HEK293 (cell line): ENCODE measurements around the gene MEGF8.
A peak's percentile ranks its signal among the peaks of the same experiment; 100 is the strongest.

Experiments used
- FEZF1 ChIP-seq: fragments of 450-650 bp; formaldehyde crosslinking; IDR thresholded peaks from 2 replicates; pipeline ENCODE4 v1.5.1; 2016; ENCODE audit warnings: missing biosample characterization, missing genetic modification characterization
- GFI1B ChIP-seq: fragments of 450-650 bp; formaldehyde crosslinking; IDR thresholded peaks from 2 replicates; pipeline ENCODE4 v1.5.1; 2016; ENCODE audit warnings: missing biosample characterization, missing genetic modification characterization
- INSM2 ChIP-seq: fragments of 450-650 bp; formaldehyde crosslinking; IDR thresholded peaks from 2 replicates; pipeline ENCODE4 v1.5.1; 2016; ENCODE audit warnings: missing biosample characterization, missing genetic modification characterization
- MYNN ChIP-seq: fragments of 450-650 bp; formaldehyde crosslinking; IDR thresholded peaks from 2 replicates; pipeline ENCODE4 v1.5.1; 2016; ENCODE audit warnings: missing biosample characterization, missing genetic modification characterization, borderline replicate concordance
- PRDM2 ChIP-seq: fragments of 450-650 bp; formaldehyde crosslinking; IDR thresholded peaks from 2 replicates; pipeline ENCODE4 v1.5.1; 2016; ENCODE audit warnings: missing biosample characterization, missing genetic modification characterization, borderline replicate concordance
- SCRT2 ChIP-seq: fragments of 450-650 bp; formaldehyde crosslinking; IDR thresholded peaks from 2 replicates; pipeline ENCODE4 v1.5.1; 2016; ENCODE audit warnings: missing biosample characterization, missing genetic modification characterization
- ZBTB1 ChIP-seq: fragments of 450-650 bp; formaldehyde crosslinking; IDR thresholded peaks from 2 replicates; pipeline ENCODE4 v1.5.1; 2016; ENCODE audit warnings: missing biosample characterization, missing genetic modification characterization
- ZBTB8A ChIP-seq: fragments of 450-650 bp; formaldehyde crosslinking; IDR thresholded peaks from 2 replicates; pipeline ENCODE4 v1.5.1; 2016; ENCODE audit warnings: missing biosample characterization, missing genetic modification characterization
- ZEB2 ChIP-seq: fragments of 450-650 bp; formaldehyde crosslinking; IDR thresholded peaks from 2 replicates; pipeline ENCODE4 v1.5.1; 2016; ENCODE audit warnings: missing biosample characterization, missing genetic modification characterization
- ZNF140 ChIP-seq: fragments of 450-650 bp; formaldehyde crosslinking; IDR thresholded peaks from 2 replicates; pipeline ENCODE4 v1.5.1; 2016; ENCODE audit warnings: missing biosample characterization, missing genetic modification characterization
- ZNF202 ChIP-seq: fragments of 450-650 bp; formaldehyde crosslinking; IDR thresholded peaks from 2 replicates; pipeline ENCODE4 v1.5.1; 2016; ENCODE audit warnings: missing biosample characterization, missing genetic modification characterization, borderline replicate concordance
- ZNF211 ChIP-seq: fragments of 450-650 bp; formaldehyde crosslinking; IDR thresholded peaks from 2 replicates; pipeline ENCODE4 v1.5.1; 2016; ENCODE audit warnings: low read depth, missing biosample characterization, missing genetic modification characterization
- ZNF23 ChIP-seq: fragments of 450-650 bp; formaldehyde crosslinking; IDR thresholded peaks from 2 replicates; pipeline ENCODE4 v1.5.1; 2016; ENCODE audit warnings: missing biosample characterization, missing genetic modification characterization, borderline replicate concordance
- ZNF266 ChIP-seq: fragments of 450-650 bp; formaldehyde crosslinking; IDR thresholded peaks from 2 replicates; pipeline ENCODE4 v1.5.1; 2016; ENCODE audit warnings: missing biosample characterization, missing genetic modification characterization, low read depth
- ZNF362 ChIP-seq: fragments of 450-650 bp; formaldehyde crosslinking; IDR thresholded peaks from 2 replicates; pipeline ENCODE4 v1.5.1; 2016; ENCODE audit warnings: missing biosample characterization, missing genetic modification characterization
- ZNF366 ChIP-seq: fragments of 450-650 bp; formaldehyde crosslinking; conservative IDR thresholded peaks from 2 replicates; pipeline ENCODE4 v1.5.1; 2016; ENCODE audit warnings: missing biosample characterization, missing genetic modification characterization
- ZNF37A ChIP-seq: fragments of 450-650 bp; IDR thresholded peaks from 2 replicates; pipeline ENCODE4 v1.5.1; 2018; ENCODE audit warnings: missing biosample characterization, missing genetic modification characterization
- ZNF416 ChIP-seq: fragments of 450-650 bp; formaldehyde crosslinking; IDR thresholded peaks from 2 replicates; pipeline ENCODE4 v1.5.1; 2016; ENCODE audit warnings: missing biosample characterization, missing genetic modification characterization
- ZNF585B ChIP-seq: fragments of 450-650 bp; formaldehyde crosslinking; IDR thresholded peaks from 2 replicates; pipeline ENCODE4 v1.5.1; 2016; ENCODE audit warnings: missing biosample characterization, missing genetic modification characterization
- ZNF596 ChIP-seq: fragments of 450-650 bp; IDR thresholded peaks from 2 replicates; pipeline ENCODE4 v1.5.0; 2018; ENCODE audit warnings: missing biosample characterization, mild to moderate bottlenecking, missing genetic modification characterization, moderate library complexity
- ZNF624 ChIP-seq: fragments of 450-650 bp; formaldehyde crosslinking; IDR thresholded peaks from 2 replicates; pipeline ENCODE4 v1.5.1; 2017; ENCODE audit warnings: missing biosample characterization, missing genetic modification characterization
- ZNF629 ChIP-seq: fragments of 450-650 bp; formaldehyde crosslinking; IDR thresholded peaks from 2 replicates; pipeline ENCODE4 v1.5.1; 2017; ENCODE audit warnings: missing biosample characterization, missing genetic modification characterization
- ZNF707 ChIP-seq: fragments of 450-650 bp; formaldehyde crosslinking; IDR thresholded peaks from 2 replicates; pipeline ENCODE4 v1.5.1; 2016; ENCODE audit warnings: missing biosample characterization, missing genetic modification characterization
- ZNF830 ChIP-seq: fragments of 450-650 bp; IDR thresholded peaks from 2 replicates; pipeline ENCODE4 v1.5.0; 2018; ENCODE audit warnings: missing biosample characterization, missing genetic modification characterization, low read depth, mild to moderate bottlenecking, moderate library complexity
- TF ChIP-seq, protein P1 (sequence below): fragments of 450-650 bp; formaldehyde crosslinking; IDR thresholded peaks from 2 replicates; pipeline ENCODE4 v1.5.1; 2017; ENCODE audit warnings: missing biosample characterization, missing genetic modification characterization
- TF ChIP-seq, protein P2 (sequence below): fragments of 450-650 bp; formaldehyde crosslinking; IDR thresholded peaks from 2 replicates; pipeline ENCODE4 v1.5.1; 2016; ENCODE audit warnings: missing biosample characterization, missing genetic modification characterization
- TF ChIP-seq, protein P3 (sequence below): fragments of 450-650 bp; formaldehyde crosslinking; IDR thresholded peaks from 2 replicates; pipeline ENCODE4 v1.5.1; 2016; ENCODE audit warnings: missing biosample characterization, missing genetic modification characterization

Gene MEGF8

GRCh38 chr19:42325308-42325895 is at the start of gene MEGF8 (continued):
- TF ChIP-seq ZNF23: no peak
- TF ChIP-seq ZNF362 (tag by site-specific recombination): no peak
- TF ChIP-seq, protein P1, sequence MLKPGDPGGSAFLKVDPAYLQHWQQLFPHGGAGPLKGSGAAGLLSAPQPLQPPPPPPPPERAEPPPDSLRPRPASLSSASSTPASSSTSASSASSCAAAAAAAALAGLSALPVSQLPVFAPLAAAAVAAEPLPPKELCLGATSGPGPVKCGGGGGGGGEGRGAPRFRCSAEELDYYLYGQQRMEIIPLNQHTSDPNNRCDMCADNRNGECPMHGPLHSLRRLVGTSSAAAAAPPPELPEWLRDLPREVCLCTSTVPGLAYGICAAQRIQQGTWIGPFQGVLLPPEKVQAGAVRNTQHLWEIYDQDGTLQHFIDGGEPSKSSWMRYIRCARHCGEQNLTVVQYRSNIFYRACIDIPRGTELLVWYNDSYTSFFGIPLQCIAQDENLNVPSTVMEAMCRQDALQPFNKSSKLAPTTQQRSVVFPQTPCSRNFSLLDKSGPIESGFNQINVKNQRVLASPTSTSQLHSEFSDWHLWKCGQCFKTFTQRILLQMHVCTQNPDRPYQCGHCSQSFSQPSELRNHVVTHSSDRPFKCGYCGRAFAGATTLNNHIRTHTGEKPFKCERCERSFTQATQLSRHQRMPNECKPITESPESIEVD (tag by site-specific recombination): no peak
- TF ChIP-seq GFI1B (tag by site-specific recombination): no peak
- TF ChIP-seq, protein P2, sequence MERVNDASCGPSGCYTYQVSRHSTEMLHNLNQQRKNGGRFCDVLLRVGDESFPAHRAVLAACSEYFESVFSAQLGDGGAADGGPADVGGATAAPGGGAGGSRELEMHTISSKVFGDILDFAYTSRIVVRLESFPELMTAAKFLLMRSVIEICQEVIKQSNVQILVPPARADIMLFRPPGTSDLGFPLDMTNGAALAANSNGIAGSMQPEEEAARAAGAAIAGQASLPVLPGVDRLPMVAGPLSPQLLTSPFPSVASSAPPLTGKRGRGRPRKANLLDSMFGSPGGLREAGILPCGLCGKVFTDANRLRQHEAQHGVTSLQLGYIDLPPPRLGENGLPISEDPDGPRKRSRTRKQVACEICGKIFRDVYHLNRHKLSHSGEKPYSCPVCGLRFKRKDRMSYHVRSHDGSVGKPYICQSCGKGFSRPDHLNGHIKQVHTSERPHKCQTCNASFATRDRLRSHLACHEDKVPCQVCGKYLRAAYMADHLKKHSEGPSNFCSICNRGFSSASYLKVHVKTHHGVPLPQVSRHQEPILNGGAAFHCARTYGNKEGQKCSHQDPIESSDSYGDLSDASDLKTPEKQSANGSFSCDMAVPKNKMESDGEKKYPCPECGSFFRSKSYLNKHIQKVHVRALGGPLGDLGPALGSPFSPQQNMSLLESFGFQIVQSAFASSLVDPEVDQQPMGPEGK (tag by site-specific recombination): peak; percentile 94
- no peak for TF ChIP-seq ZNF140 (tag by site-specific recombination)
- TF ChIP-seq ZNF830 (tag by site-specific recombination): no peak
- no peak for TF ChIP-seq FEZF1
- TF ChIP-seq INSM2: peak; percentile 13; the same call in 1 of the 2 replicates
- TF ChIP-seq ZNF211 (tag by site-specific recombination): no peak
- no peak for TF ChIP-seq ZNF37A
- TF ChIP-seq ZBTB1 (tag by site-specific recombination): no peak
- TF ChIP-seq ZBTB8A: no peak; the same call in 1 of the 2 replicates
- no peak for TF ChIP-seq ZNF266
- TF ChIP-seq ZNF629 (tag by site-specific recombination): peak; percentile 58; the same call in 1 of the 2 replicates
- no peak for TF ChIP-seq SCRT2 (tag by site-specific recombination)
- TF ChIP-seq PRDM2 (tag by site-specific recombination): no peak
- TF ChIP-seq ZNF624 (tag by site-specific recombination): no peak
- TF ChIP-seq, protein P3, sequence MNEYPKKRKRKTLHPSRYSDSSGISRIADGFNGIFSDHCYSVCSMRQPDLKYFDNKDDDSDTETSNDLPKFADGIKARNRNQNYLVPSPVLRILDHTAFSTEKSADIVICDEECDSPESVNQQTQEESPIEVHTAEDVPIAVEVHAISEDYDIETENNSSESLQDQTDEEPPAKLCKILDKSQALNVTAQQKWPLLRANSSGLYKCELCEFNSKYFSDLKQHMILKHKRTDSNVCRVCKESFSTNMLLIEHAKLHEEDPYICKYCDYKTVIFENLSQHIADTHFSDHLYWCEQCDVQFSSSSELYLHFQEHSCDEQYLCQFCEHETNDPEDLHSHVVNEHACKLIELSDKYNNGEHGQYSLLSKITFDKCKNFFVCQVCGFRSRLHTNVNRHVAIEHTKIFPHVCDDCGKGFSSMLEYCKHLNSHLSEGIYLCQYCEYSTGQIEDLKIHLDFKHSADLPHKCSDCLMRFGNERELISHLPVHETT: peak; percentile 75; the same call in 1 of the 2 replicates
- no peak for TF ChIP-seq ZNF416 (tag by site-specific recombination)
- TF ChIP-seq MYNN (tag by site-specific recombination): no peak
- no peak for TF ChIP-seq ZNF596
- 0 out of 2 replicates have a peak, but pooled peaks have one; percentile 66 for TF ChIP-seq ZEB2 (tag by site-specific recombination)
- TF ChIP-seq ZNF202 (tag by site-specific recombination): no peak
- TF ChIP-seq ZNF707 (tag by site-specific recombination): no peak
- TF ChIP-seq ZNF585B (tag by site-specific recombination): no peak
- no peak; the same call in none of the 2 replicates for TF ChIP-seq ZNF366
